Measurements from ENCODE around the gene RNF214. TPM values are rescaled to one million over a fixed set of nuclear protein-coding genes. Genes with fewer than 3 reads are reported as not detected.

Gene RNF214
- polyA plus RNA-seq, 4 donors: 23.4 to 34.8 (median 31.5) TPM

GRCh38 chr11:117278347-117278746 is 45.9 kb downstream of the RNF214 start:
- DNase-seq (ENCODE audit: low read depth in 4 of 4, low spot score in 3 of 4): no peak

GRCh38 chr11:117279711-117280376 is 47.4 kb downstream of the RNF214 start:
- DNase-seq (ENCODE audit: low read depth in 4 of 4, low spot score in 3 of 4): no peak

- no peak for DNase-seq (ENCODE audit: low read depth in 4 of 4, low spot score in 3 of 4)
Measured at GRCh38 chr11:117281159-117281558, 48.7 kb downstream of the RNF214 start.

- DNase-seq (ENCODE audit: low read depth in 4 of 4, low spot score in 3 of 4): no peak
Measured at GRCh38 chr11:117281869-117282268, 49.4 kb downstream of the RNF214 start.

DNA sequence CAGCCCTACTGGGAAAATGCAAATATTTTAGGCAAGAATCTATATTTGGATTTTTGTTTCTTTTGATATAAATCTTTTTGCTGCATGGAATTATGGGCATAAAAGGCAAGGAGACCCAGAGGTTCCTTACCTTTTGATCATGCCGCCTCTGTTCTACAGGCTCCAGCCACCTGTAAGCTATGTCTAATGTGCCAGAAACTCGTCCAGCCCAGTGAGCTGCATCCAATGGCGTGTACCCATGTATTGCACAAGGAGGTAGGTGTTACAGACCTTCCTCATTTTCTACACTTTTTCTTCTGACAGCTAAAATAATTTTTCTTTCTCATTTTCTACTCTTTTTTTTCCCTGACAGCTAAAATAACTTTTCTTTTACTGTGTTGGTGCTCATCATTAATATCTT is 50.5 kb downstream of the RNF214 start:
- DNase-seq (ENCODE audit: low read depth in 4 of 4, low spot score in 3 of 4): no peak

DNA sequence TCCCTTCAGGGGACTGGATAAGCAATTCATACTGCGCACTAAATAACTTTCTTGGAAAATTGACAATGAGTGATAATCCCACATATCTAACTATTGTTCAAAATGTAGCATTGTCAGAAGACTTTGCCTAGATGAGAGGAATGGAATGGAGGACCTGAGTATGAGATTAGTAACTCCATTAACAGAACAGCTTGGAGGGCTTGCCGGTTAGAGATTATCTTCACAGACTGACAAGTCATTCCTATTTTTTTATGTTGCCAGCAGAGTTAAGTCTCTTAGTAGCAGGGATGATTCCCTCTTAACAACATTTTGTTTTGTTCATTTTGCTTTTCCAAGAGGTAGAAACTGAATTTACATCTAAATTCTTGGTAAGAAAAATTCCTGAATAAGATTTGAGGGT is 51.6 kb downstream of the RNF214 start:
- no peak for DNase-seq (ENCODE audit: low read depth in 4 of 4, low spot score in 3 of 4)

- no peak for DNase-seq (ENCODE audit: low read depth in 4 of 4, low spot score in 3 of 4)
Measured at GRCh38 chr11:117286588-117286987, 54.1 kb downstream of the RNF214 start.

GRCh38 chr11:117287668-117288067 is 55.2 kb downstream of the RNF214 start:
- no peak for DNase-seq (ENCODE audit: low read depth in 4 of 4, low spot score in 3 of 4)

GRCh38 chr11:117289795-117290194 is 57.3 kb downstream of the RNF214 start:
- DNase-seq (ENCODE audit: low read depth in 4 of 4, low spot score in 3 of 4): no peak

DNA sequence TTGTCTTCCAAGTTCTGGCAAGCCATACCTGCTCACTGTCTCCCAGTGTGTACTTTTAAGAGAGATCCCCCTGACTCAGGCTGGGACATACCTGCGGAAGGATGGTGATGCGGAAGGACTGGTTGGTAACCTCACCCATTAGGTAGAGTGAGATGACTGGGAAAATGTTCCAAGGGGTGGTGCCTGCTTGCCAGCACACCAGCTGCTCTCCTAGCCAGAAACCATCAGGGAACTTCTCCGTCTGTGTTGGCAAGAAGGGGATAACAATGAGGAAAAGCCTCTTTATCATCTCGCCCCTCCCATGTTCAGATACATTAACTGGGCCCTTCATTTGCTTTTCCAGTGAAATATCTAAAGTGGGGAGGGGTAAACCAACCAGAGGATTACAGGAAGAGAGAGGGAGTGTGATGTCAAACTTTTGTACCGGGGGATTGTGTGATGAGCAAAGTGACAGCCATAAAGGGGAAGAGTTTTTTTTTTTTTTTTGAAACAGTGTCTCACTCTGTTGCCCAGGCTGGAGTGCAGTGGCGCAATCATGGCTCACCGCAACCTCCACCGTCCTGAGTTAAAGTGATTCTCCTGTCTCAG is 58.4 kb downstream of the RNF214 start, which contains the start of gene BACE1-AS:
BACE1-AS (plus strand) TSS at position 538 of the 588 bp plus-strand sequence.
- no peak for DNase-seq (ENCODE audit: low read depth in 4 of 4, low spot score in 3 of 4)

DNA sequence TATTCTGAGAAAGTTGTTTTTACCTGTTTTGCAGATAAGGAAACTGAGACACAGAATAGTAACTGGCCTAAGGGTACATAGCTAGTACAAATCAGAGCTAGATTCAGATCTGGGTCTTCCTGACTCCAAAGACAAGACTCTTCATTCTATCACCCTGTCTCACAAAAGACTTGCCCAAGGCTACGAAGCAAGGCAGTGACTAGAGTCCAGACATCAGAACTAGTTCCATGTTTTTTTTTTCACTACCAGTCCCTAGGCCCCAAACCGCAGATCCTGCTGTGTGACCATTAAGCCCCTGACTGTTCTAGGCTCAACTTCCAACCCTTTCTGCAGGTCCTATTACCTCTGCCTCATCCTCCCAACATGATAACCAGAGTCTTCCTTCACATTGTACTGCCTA is 60.1 kb downstream of the RNF214 start:
- no peak for DNase-seq (ENCODE audit: low read depth in 4 of 4, low spot score in 3 of 4)

GRCh38 chr11:117295438-117296137 is 63.1 kb downstream of the RNF214 start:
- no peak for DNase-seq (ENCODE audit: low read depth in 4 of 4, low spot score in 3 of 4)

DNA sequence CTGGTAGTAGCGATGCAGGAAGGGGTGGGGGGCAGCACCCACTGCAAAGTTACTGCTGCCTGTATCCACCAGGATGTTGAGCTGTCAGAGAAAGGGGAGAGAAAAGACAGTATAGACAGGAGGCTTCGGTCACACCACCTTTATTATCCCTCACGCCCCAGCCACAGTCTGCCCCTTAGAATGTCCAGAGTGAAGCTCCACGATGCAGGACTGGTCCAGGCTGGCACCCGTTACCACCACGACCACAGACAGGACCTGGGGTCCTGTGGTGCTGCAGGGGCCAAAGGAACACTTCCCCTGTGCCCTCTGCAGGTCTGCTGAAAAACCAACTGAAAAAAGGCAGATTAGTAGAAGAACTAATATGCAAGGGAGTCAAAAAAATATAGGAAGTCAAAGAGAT is 64.4 kb downstream of the RNF214 start:
- no peak for DNase-seq (ENCODE audit: low read depth in 4 of 4, low spot score in 3 of 4)

GRCh38 chr11:117298195-117298594 is 65.7 kb downstream of the RNF214 start:
- no peak for DNase-seq (ENCODE audit: low read depth in 4 of 4, low spot score in 3 of 4)

DNA sequence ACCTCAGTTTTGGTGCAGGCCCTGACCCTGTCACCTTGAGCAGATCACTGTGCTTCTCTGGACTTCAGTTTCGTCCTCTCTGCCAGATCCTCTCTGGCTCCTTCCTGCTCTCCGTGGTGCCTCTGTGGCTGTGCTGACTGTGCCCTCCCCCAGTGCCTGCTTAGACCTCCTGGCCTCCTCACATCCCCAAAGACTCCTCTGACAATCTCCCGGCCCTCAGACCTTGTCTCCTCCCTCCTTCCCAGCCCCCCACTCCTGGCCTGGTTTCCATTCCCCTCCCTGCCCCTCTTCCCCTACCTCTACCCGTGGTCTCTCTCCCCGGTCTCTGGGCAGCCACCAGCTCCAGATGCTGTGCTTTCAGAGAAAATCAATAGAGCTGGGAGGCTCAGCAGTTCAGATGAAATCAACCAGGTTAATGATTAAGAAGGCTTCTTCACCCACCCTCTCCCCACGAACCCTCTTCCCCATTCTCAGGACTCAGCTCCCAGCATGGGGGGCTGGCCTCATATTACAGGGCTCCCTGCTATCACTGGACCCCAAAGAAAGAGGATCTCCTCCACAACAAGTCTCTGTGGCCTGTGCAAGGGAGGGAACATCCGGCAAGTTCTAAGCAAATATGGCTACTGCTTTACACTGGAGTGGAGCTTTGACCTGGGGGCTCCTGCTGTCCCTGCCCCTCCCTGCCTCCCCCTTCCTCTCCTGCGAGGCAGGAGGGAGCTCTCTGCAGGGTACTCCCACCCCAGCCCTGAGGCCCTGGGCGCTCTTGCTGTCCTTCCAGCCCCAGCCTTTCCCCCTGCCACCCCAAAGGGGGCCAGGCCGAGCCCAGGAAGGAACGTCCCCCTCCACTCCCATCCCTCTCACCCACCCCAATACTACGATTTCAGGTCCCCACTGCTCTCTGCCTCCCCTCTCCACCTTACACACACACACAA is 67.1 kb downstream of the RNF214 start:
- DNase-seq (ENCODE audit: low read depth in 4 of 4, low spot score in 3 of 4): no peak

DNA sequence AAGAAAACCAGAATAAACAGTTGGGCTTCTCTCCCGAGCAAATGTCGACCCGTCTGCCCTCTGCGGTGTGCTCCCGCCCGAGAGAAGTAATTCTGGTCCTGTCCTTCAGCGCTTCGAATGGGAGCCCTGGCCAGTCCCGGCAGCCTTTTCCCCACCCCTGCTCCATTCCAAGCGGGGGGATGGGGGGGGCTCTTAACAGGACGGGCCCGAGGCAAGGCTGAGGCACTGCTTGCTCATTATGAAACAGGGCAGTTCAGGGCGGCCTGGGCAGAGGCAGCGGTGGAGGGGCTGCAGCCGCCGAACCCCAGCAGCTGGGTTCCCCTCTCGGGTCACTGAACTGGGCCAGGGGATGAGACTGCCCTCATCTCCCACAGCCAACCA is 67.8 kb downstream of the RNF214 start:
- DNase-seq (ENCODE audit: low read depth in 4 of 4, low spot score in 3 of 4): peak in 3 of 4 donors; percentile 61 to 64 (median 61)

- peak in 2 of 4 donors; percentile 39 to 48 for DNase-seq (ENCODE audit: low read depth in 4 of 4, low spot score in 3 of 4)
Measured at GRCh38 chr11:117300773-117301172, 68.3 kb downstream of the RNF214 start.

- DNase-seq (ENCODE audit: low read depth in 4 of 4, low spot score in 3 of 4): no peak
Measured at GRCh38 chr11:117302228-117302627, 69.8 kb downstream of the RNF214 start.

DNA sequence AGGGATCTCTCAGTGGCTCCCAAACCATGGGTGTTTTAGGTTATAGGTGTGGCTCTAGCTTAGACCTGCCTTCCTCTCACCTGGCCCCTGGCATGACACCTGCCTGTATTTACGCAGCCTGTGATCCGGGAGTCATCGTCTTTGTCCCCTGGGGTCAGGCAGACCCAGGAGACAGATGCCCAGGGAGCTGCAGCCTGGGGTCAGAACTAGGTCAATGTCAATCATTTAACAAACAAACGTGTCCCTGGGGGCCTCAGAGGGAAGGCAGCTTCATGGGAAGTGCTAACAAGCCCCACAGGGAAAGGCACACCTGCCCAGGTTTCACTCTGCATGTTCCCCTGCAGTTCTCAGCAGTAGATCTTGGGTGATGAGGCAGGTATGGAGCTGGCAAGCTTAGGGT is 70.6 kb downstream of the RNF214 start:
- DNase-seq (ENCODE audit: low read depth in 4 of 4, low spot score in 3 of 4): no peak

DNA sequence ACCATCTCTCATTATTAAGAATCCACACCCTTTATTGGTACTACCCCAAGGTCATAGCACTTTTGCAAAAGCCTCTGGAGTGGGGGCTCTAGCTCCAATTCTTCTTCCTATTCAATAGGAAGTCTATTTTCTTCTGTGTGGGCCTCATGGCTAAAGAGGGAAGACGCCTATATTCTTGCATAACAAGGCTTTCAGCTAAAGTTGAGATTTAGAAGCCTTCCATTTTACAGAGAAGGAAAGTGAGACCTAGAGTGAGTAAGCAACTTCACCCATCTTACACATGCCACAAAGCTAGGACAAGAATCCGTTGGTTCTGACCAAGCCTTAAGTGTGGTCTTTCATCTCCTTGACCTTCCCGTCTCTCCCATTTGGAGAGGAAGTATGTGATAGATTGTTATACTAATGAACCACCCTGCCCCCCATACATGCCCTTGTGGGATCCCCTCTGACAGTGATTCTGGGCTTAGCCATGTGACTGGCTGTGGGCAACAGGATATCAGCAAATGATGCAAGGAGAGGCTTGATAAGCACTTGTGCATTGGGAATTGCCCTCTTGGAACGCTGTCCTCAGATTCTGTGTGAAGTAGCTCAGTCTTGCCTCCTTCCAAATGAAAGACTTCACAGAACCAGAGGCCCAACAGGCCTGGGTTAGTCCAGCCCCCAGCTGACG is 71.3 kb downstream of the RNF214 start:
- DNase-seq (ENCODE audit: low read depth in 4 of 4, low spot score in 3 of 4): no peak

Data from left renal pelvis (tissue), 4 donors.